Smooth muscle cell (in vitro differentiated cells): Measurements from ENCODE around the gene S100A11. TPM values are rescaled to one million over a fixed set of nuclear protein-coding genes. Genes with fewer than 3 reads are reported as not detected.

Source experiments
- DNase-seq: peaks from one replicate; lab custom pipeline; 2025; ENCODE audit not compliant: unreplicated experiment; lab: John Stamatoyannopoulos, UW
- H2AFZ ChIP-seq: fragments of 200-600 bp; sonication (generic); 2 replicates; pipeline ENCODE4 v1.6.0; 2016; ENCODE audit warnings: antibody characterized with exemption, low read depth, mild to moderate bottlenecking
- H3F3A ChIP-seq: fragments of 200-600 bp; sonication (generic); 2 replicates; pipeline ENCODE4 v1.6.0; 2017; ENCODE audit warnings: antibody characterized with exemption, low read depth
- H3K27ac ChIP-seq: fragments of 200-600 bp; sonication (generic); 2 replicates; pipeline ENCODE4 v1.5.1; 2016; ENCODE audit warnings: low read depth, mild to moderate bottlenecking
- H3K27me3 ChIP-seq: fragments of 200-600 bp; sonication (generic); 2 replicates; pipeline ENCODE4 v1.6.1; 2016; ENCODE audit warnings: low read depth, mild to moderate bottlenecking
- H3K36me3 ChIP-seq: fragments of 200-600 bp; sonication (generic); 2 replicates; pipeline ENCODE4 v1.5.1; 2016; ENCODE audit warnings: low read depth
- H3K4me1 ChIP-seq: fragments of 200-600 bp; sonication (generic); 2 replicates; pipeline ENCODE4 v1.5.1; 2016; ENCODE audit warnings: low read depth
- H3K4me2 ChIP-seq: fragments of 200-600 bp; sonication (generic); 2 replicates; pipeline ENCODE4 v1.6.0; 2016; ENCODE audit warnings: mild to moderate bottlenecking
- H3K4me3 ChIP-seq: fragments of 200-600 bp; sonication (generic); 2 replicates; pipeline ENCODE4 v1.5.1; 2016; ENCODE audit warnings: mild to moderate bottlenecking
- H3K79me2 ChIP-seq: fragments of 200-600 bp; sonication (generic); 2 replicates; pipeline ENCODE4 v1.6.0; 2016; ENCODE audit warnings: low read depth, mild to moderate bottlenecking
- H3K9ac ChIP-seq: fragments of 200-600 bp; sonication (generic); 2 replicates; pipeline ENCODE4 v1.6.0; 2016; ENCODE audit warnings: low read depth
- H3K9me3 ChIP-seq: fragments of 200-600 bp; sonication (generic); replicated peaks from 2 replicates; pipeline ENCODE4 v1.5.1; 2016; ENCODE audit warnings: low read depth
- H4K20me1 ChIP-seq: fragments of 200-600 bp; sonication (generic); 2 replicates; pipeline ENCODE4 v1.6.0; 2016; ENCODE audit warnings: low read depth
- WGBS: methylation state at CpG from one replicate; pipeline ENCODE4 v1.1.7; 2016; ENCODE audit warnings: low lambda C conversion rate; 5-methylcytosine and 5-hydroxymethylcytosine counted together
- polyA plus RNA-seq: library from polyadenylated mRNA; unstranded; fragments of >200 nt; fragmentation: Nextera tagmentation; extraction: Ambion mirVana; gene quantifications from 2 replicates; pipeline ENCODE4 v1.2.1, GENCODE V29; 2016
- total RNA-seq: library from RNA; depleted of rRNA; stranded (reverse); fragments of >200 nt; gene quantifications from 2 replicates; pipeline ENCODE4 v1.2.3, GENCODE V29; 2014
- TF ChIP-seq, protein P1 (sequence below): fragments of 200-600 bp; sonication (generic); IDR thresholded peaks from 2 replicates; pipeline ENCODE4 v1.5.1; 2017; ENCODE audit warnings: borderline replicate concordance, mild to moderate bottlenecking, antibody characterized with exemption; ENCODE audit not compliant: insufficient read depth, poor library complexity, severe bottlenecking

The S100A11 gene
- total and polyA plus RNA-seq, 2 experiments from 2014 or later = 1,481 to 2,824 TPM

DNA sequence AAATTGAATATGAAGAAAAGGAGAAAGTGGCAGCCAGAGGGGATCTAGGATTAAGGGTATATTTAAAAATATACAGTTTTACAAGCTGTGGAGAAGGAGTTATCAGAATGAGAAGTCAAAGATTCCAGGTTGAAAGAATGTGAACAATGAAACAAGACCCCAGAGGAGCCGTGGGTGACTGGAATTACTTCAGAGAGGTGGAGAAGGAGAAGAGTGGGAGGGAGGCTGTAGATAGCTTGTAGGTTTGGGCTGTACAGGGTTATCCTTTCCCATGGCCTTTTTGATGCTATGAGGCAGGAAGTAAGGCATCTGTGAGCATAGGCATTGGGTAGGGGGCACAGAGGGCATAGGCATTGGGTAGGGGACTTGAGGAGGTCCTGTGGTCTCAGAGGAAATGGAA is 5.2 kb upstream of the S100A11 start:
- Histone ChIP-seq H4K20me1 (no peaks in the 10 kb centered on the region), H3F3A (peaks cover 11% of the 10 kb centered on the region), H2AFZ (no peak overlapping the region), H3K36me3 (no peaks in the 10 kb centered on the region), H3K79me2 (no peaks in the 10 kb centered on the region), H3K9ac (no peak overlapping the region), H3K27me3 (no peaks in the 10 kb centered on the region), H3K4me3 (no peak overlapping the region), H3K4me1 (peaks cover 6% of the 10 kb centered on the region), H3K4me2 (no peak overlapping the region), H3K27ac (no peak overlapping the region), H3K9me3 (no peaks in the 10 kb centered on the region)
- no peak for DNase-seq
- 68% methylated on average over 1 of the region's 1 CpG for WGBS
- TF ChIP-seq, protein P1, sequence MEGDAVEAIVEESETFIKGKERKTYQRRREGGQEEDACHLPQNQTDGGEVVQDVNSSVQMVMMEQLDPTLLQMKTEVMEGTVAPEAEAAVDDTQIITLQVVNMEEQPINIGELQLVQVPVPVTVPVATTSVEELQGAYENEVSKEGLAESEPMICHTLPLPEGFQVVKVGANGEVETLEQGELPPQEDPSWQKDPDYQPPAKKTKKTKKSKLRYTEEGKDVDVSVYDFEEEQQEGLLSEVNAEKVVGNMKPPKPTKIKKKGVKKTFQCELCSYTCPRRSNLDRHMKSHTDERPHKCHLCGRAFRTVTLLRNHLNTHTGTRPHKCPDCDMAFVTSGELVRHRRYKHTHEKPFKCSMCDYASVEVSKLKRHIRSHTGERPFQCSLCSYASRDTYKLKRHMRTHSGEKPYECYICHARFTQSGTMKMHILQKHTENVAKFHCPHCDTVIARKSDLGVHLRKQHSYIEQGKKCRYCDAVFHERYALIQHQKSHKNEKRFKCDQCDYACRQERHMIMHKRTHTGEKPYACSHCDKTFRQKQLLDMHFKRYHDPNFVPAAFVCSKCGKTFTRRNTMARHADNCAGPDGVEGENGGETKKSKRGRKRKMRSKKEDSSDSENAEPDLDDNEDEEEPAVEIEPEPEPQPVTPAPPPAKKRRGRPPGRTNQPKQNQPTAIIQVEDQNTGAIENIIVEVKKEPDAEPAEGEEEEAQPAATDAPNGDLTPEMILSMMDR = no peak

DNA sequence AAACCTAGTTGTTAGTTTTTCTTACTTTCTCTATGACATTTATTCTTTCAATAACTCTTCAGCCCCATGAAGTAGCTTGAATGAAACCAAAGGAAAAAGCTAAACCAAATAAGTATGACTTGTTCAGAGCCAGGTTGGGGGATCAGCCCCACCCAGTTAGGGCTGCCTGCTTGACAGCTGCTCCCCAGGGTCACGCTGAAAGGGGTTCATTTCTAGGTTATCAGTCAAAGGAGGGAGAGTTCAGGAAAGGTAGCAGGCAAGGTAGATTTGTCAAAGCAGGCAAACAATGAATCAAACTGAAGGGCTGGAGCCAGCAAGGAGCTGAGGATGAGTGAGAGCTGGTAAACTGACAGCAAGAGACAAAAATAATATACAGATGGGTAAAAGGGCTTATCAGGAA is 3.1 kb upstream of the S100A11 start:
- H3K36me3 ChIP-seq = no peaks in the 10 kb centered on the region
- no peak overlapping the region for H3K27ac ChIP-seq
- peaks cover 11% of the 10 kb centered on the region for H3F3A ChIP-seq
- no peak overlapping the region for H3K4me2 ChIP-seq
- no peak overlapping the region for H3K9ac ChIP-seq
- H3K4me3 ChIP-seq = no peak overlapping the region
- no peak overlapping the region for H2AFZ ChIP-seq
- 79% methylated on average over 1 of the region's 1 CpG for WGBS
- DNase-seq = no peak
- peaks cover 11% of the 10 kb centered on the region for H4K20me1 ChIP-seq
- no peaks in the 10 kb centered on the region for H3K4me1 ChIP-seq
- no peaks in the 10 kb centered on the region for H3K9me3 ChIP-seq
- TF ChIP-seq, protein P1 = no peak
- H3K79me2 ChIP-seq = peaks cover 19% of the 10 kb centered on the region
- no peaks in the 10 kb centered on the region for H3K27me3 ChIP-seq

DNA sequence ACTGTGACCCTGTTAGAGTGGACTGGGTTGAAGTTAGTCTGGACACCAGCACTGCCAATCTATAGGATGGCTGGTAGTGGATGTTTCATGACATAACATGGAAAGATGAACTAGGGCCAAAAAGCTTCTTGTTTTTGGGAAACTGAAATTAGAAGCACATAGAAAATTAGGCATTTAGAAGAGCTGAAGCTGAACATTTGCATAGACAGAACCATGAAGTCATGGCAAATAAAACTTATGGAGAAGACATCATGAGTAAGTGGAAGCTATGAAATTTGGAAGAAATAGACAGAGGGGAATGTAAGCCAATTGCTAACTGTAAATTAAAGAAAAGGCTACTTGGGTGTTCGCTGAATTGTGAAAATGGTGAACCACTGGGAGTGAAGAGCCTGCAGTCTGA is 2.7 kb upstream of the S100A11 start:
- TF ChIP-seq, protein P1 = no peak
- no peak overlapping the region for H2AFZ ChIP-seq
- H3K36me3 ChIP-seq = no peaks in the 10 kb centered on the region
- peaks cover under 1% of the 10 kb centered on the region for H3K4me1 ChIP-seq
- no peak overlapping the region for H3K27ac ChIP-seq
- WGBS = 80% methylated on average over 1 of the region's 1 CpG
- H3K79me2 ChIP-seq = peaks cover 23% of the 10 kb centered on the region
- no peak overlapping the region for H3K4me2 ChIP-seq
- H4K20me1 ChIP-seq = peaks cover 13% of the 10 kb centered on the region
- no peak for DNase-seq
- no peak overlapping the region for H3K4me3 ChIP-seq
- no peaks in the 10 kb centered on the region for H3K27me3 ChIP-seq
- H3K9me3 ChIP-seq = no peaks in the 10 kb centered on the region
- no peak overlapping the region for H3K9ac ChIP-seq
- peaks cover 11% of the 10 kb centered on the region for H3F3A ChIP-seq

DNA sequence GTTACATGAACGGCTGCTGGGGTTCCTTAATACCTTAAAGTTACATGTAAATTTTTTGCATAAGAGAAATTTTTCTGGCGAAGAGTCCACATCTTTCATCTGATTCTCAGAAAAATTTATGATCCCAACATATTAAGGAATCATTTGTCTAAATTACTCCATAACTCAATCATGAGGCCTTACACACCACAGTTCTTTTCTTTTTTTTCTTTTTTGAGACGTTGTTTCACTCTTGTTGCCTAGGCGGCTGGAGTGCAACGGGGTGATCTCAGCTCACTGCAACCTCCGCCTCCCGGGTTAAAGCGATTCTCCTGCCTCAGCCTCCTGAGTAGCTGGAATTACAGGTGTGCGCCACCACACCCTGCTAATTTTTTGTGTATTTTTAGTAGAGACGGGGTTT is 2.1 kb upstream of the S100A11 start:
- Histone ChIP-seq H3F3A (peaks cover 14% of the 10 kb centered on the region), H3K27ac (no peak overlapping the region), H3K9ac (no peak overlapping the region), H3K4me1 (peaks cover 6% of the 10 kb centered on the region), H4K20me1 (peaks cover 19% of the 10 kb centered on the region), H3K79me2 (peaks cover 29% of the 10 kb centered on the region), H3K4me2 (no peak overlapping the region), H2AFZ (no peak overlapping the region), H3K27me3 (no peaks in the 10 kb centered on the region), H3K36me3 (no peaks in the 10 kb centered on the region), H3K9me3 (no peaks in the 10 kb centered on the region), H3K4me3 (no peak overlapping the region)
- no peak for DNase-seq
- 98% methylated on average over 10 of the region's 10 CpGs for WGBS
- TF ChIP-seq, protein P1 = no peak
